Nephron progenitor cell (in vitro differentiated cells): ENCODE measurements around the gene LIPF.
"Not testable (repeated sequence)": the region's sequence is repeated elsewhere in the genome, so short reads cannot be mapped to it uniquely, and the experiment has no call there.

Experiments
- DNase-seq: peaks from one replicate; pipeline ENCODE4 v3.0.0; 2021
- H3K27ac Mint-ChIP-seq: 2 replicates; pipeline ENCODE4 v1.8.0; 2021; ENCODE audit warnings: mild to moderate bottlenecking, moderate library complexity, mixed read lengths
- H3K27me3 Mint-ChIP-seq: 2 replicates; pipeline ENCODE4 v1.8.0; 2021; ENCODE audit warnings: mild to moderate bottlenecking, low read depth, mixed read lengths; ENCODE audit not compliant: poor library complexity
- H3K36me3 Mint-ChIP-seq: 2 replicates; pipeline ENCODE4 v1.8.0; 2021; ENCODE audit warnings: low read depth, mixed read lengths
- H3K4me1 Mint-ChIP-seq: 2 replicates; pipeline ENCODE4 v1.8.0; 2021; ENCODE audit warnings: mixed read lengths
- H3K4me3 Mint-ChIP-seq: 2 replicates; pipeline ENCODE4 v1.8.0; 2021; ENCODE audit warnings: mild to moderate bottlenecking, moderate library complexity, mixed read lengths
- H3K9me3 Mint-ChIP-seq: 2 replicates; pipeline ENCODE4 v1.8.0; 2021; ENCODE audit warnings: mild to moderate bottlenecking, moderate library complexity, mixed read lengths
- TF ChIP-seq, protein P1 (sequence below): fragments of 200-600 bp; sonication (generic); IDR thresholded peaks from 2 replicates; pipeline ENCODE4 v1.5.0; 2021; ENCODE audit warnings: antibody characterized with exemption

Gene LIPF

DNA sequence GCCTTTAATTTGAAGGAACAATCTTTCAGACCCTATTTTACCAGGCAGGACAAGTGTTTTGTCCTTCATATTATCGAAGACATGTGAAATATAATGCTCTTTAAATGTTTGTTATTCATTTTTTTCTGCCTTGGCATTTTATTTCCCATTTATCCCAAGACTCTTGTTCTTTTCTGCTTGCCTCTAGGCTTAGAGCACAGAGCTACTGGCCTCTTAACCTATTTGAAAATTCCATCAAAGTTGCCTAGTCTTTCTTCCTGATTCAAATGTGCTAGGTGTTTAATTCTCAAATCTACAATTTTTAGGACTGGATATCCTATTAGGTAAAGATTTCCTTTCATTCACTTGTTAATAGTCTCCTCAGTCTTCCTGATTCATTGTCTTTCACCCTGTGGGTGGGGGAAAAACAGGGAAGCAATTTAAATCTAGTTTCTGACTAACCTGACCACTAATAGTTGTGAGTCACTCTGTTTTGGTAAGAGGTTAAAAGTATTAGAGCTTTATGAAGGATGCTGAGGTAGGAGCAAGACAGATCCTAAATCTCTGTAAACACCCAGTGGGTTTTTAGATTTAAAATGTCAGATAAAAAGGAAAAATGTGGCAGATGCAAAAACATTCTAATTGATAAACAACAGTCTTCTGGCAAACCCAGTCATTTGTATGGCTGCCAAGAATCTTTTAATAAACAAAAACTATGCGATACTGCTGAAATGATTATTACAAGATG is 43.4 kb downstream of the LIPF start:
- no peak for DNase-seq
- peaks cover 2% of the 10 kb centered on the region for H3K27me3 Mint-ChIP-seq
- H3K4me1 Mint-ChIP-seq: peaks cover 15% of the 10 kb centered on the region
- no peak overlapping the region for H3K4me3 Mint-ChIP-seq
- no peaks in the 10 kb centered on the region for H3K36me3 Mint-ChIP-seq
- no peaks in the 10 kb centered on the region for H3K9me3 Mint-ChIP-seq
- TF ChIP-seq, protein P1, sequence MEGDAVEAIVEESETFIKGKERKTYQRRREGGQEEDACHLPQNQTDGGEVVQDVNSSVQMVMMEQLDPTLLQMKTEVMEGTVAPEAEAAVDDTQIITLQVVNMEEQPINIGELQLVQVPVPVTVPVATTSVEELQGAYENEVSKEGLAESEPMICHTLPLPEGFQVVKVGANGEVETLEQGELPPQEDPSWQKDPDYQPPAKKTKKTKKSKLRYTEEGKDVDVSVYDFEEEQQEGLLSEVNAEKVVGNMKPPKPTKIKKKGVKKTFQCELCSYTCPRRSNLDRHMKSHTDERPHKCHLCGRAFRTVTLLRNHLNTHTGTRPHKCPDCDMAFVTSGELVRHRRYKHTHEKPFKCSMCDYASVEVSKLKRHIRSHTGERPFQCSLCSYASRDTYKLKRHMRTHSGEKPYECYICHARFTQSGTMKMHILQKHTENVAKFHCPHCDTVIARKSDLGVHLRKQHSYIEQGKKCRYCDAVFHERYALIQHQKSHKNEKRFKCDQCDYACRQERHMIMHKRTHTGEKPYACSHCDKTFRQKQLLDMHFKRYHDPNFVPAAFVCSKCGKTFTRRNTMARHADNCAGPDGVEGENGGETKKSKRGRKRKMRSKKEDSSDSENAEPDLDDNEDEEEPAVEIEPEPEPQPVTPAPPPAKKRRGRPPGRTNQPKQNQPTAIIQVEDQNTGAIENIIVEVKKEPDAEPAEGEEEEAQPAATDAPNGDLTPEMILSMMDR: no peak
- H3K27ac Mint-ChIP-seq: no peak overlapping the region

DNA sequence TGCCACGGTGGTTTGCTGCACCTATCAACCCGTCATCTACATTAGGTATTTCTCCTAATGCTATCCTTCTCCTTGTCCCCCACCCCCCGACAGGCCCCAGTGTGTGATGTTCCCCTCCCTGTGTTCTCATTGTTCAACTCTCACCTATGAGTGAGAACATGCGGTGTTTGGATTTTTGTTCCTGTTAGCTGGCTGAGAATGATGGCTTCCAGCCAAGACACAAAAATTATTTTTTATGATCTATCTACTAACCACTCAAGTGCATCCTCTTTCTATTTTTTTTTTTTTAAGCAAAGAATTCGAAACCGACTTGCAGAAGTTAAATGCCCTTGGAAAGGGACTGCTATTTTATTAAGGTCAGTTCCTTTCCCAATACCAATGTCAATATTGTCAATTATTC is 45.1 kb downstream of the LIPF start:
- H3K9me3 Mint-ChIP-seq, H3K4me1 Mint-ChIP-seq, H3K27me3 Mint-ChIP-seq, H3K36me3 Mint-ChIP-seq, H3K27ac Mint-ChIP-seq, DNase-seq, H3K4me3 Mint-ChIP-seq: not testable (repeated sequence)

DNA sequence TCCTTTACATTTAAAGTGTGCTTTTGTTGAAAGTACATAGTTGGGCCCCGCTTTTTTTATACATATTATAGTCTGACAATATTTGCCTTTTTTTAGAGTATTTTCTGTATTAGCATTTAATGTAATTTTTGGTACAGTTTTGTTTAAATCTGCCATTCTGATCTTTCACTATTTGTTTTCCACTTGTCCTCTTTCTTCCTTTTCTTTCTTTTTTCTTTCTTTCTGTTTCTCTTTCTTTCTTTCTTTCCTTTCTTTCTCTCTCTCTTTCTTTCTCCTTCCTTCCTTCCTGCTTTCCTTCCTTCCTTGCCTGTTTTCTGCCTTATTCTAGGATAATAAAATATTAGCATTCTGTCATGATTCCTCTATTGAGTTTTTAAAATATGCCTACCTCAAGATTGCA is 51.3 kb downstream of the LIPF start:
- Mint-ChIP-seq H3K27ac (no peak overlapping the region), H3K36me3 (no peaks in the 10 kb centered on the region), H3K4me3 (no peak overlapping the region), H3K27me3 (no peaks in the 10 kb centered on the region), H3K9me3 (no peaks in the 10 kb centered on the region), H3K4me1 (no peaks in the 10 kb centered on the region)
- no peak for DNase-seq
- TF ChIP-seq, protein P1: no peak

DNA sequence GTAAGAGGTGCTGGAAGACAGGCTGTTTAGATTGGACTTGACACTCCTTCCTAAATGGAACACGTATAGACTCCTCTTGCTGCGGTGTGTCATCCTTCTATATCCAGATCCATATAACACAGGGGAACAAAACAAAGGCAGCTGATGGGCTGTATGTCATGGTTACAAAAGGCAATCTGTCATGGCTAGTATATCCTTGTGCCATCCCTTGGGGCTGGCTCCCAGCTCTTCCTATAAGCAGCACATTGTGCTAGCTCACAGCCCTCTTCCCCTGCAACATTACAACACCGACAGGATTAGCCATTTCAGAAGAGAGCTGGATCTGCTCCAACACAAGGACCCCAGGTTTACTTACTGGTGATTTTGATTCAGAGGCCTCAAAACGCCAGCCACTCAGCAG is 57.1 kb downstream of the LIPF start:
- no peak overlapping the region for H3K27ac Mint-ChIP-seq
- H3K9me3 Mint-ChIP-seq: no peaks in the 10 kb centered on the region
- no peaks in the 10 kb centered on the region for H3K36me3 Mint-ChIP-seq
- no peak for DNase-seq
- TF ChIP-seq, protein P1: no peak
- no peak overlapping the region for H3K4me3 Mint-ChIP-seq
- H3K4me1 Mint-ChIP-seq: peaks cover 6% of the 10 kb centered on the region
- H3K27me3 Mint-ChIP-seq: no peaks in the 10 kb centered on the region

DNA sequence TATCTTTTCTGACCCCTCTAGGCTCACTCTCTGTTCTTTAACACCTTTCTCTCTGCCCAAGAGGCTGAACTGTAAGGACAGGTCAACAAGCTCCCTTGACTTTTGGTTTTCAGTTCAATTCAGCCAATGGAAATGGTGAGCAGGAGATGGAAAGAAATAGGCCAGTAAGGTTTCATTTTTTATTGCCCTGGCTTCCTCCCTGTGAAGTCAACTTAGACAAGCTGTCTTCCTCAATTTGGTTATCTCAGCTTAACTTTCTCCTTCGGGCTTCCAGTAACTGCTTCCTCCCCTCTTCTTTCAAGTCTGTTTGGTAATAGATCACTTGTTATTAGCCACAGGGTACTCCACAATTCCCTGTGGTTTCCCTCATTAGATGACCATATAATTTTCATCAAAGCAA is 61.6 kb downstream of the LIPF start:
- TF ChIP-seq, protein P1: no peak
- Mint-ChIP-seq H3K4me3 (no peak overlapping the region), H3K27ac (no peak overlapping the region), H3K4me1 (peaks cover 13% of the 10 kb centered on the region), H3K9me3 (no peaks in the 10 kb centered on the region), H3K27me3 (peaks cover 4% of the 10 kb centered on the region), H3K36me3 (no peaks in the 10 kb centered on the region)
- no peak for DNase-seq

DNA sequence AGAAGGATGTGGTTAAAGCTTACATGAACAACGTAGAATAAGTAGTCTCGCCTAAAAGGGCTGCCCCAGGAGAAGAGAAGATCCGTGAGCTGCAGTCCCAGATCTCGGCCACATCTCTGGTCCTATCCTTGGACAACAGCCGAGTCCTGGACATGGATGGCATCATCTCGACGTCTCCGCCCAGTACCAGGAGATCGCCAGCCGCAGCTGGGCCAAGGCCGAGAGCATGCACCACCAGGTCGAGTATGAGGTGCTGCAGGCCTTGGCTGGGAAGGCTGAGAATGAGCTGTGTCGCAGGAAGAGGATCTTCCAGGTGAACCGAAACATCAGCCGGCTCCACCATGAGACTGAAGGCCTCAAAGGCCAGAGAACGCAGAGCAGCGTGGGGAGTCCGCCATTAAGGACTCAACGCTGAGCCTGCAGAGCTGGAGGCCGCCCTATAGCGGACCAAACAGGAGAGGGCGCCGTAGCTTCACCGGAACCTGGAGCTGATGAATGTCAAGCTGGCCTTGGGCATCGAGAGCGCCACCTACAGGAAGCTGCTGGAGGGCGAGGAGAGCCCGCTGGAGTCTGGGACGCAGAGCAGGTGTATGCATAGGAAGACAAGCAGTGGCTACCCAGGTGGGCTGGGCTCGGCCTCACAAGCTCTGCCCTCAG is 64.0 kb downstream of the LIPF start:
- H3K27ac Mint-ChIP-seq: no peak overlapping the region
- peaks cover 18% of the 10 kb centered on the region for H3K4me1 Mint-ChIP-seq
- no peak overlapping the region for H3K4me3 Mint-ChIP-seq
- DNase-seq: peak; percentile 29
- H3K9me3 Mint-ChIP-seq: no peaks in the 10 kb centered on the region
- H3K27me3 Mint-ChIP-seq: peaks cover 4% of the 10 kb centered on the region
- TF ChIP-seq, protein P1: peak; percentile 31
- no peaks in the 10 kb centered on the region for H3K36me3 Mint-ChIP-seq
